GM12878 (cell line): ENCODE results near the gene COL28A1. TPM values are rescaled to one million over a fixed set of nuclear protein-coding genes. Genes with fewer than 3 reads are reported as not detected.

Source experiments
- ATAC-seq: fragments of 200-7000 bp; cut with Tn5 transposase; 3 replicates; pipeline ENCODE4 v1.9.1; 2020; ENCODE audit warnings: mild to moderate bottlenecking, moderate library complexity
- BruUV-seq: library from RNA; stranded (reverse); fragments of 400-500 nt; replicated peaks from 2 replicates; lab custom pipeline; 2021; lab: Mats Ljungman, UMichigan
- CTCF ChIA-PET: fragments of 300-600 bp; sonication (Branson Sonifier 250); formaldehyde crosslinking; extraction: SDS; loops from one replicate; lab custom pipeline; 2021; ENCODE audit warnings: inconsistent platforms; lab: Yijun Ruan, JAX
- POLR2A ChIA-PET: fragments of 350-600 bp; formaldehyde crosslinking; extraction: SDS; loops from one replicate; lab custom pipeline; 2021; ENCODE audit warnings: inconsistent platforms; lab: Charles Lee
- RAD21 ChIA-PET: fragments of 300-600 bp; sonication (Branson Sonifier 250); formaldehyde crosslinking; loops from one replicate; lab custom pipeline; 2023; ENCODE audit warnings: antibody characterized with exemption; ENCODE audit not compliant: unreplicated experiment; lab: Charles Lee
- SMC1A ChIA-PET: fragments of 300-600 bp; sonication (Branson Sonifier 250); formaldehyde crosslinking; loops from one replicate; lab custom pipeline; 2023; ENCODE audit not compliant: unreplicated experiment, uncharacterized antibody; lab: Charles Lee
- DNase-seq: peaks from one replicate; pipeline ENCODE4 v3.0.0-alpha.2; 2011; ENCODE audit warnings: low read depth, low spot score
- FAIRE-seq: peaks from 3 replicates; lab custom pipeline; 2011; peaks lifted over from hg19 to GRCh38; lab: Jason Lieb, UNC
- H2AFZ ChIP-seq: 2 replicates; pipeline ENCODE4 v1.6.0; 2011; ENCODE audit warnings: low read depth, low read length, control low read depth; ENCODE audit not compliant: control insufficient read depth
- H3K27ac ChIP-seq: 2 replicates; pipeline ENCODE4 v1.5.1; 2011; ENCODE audit warnings: control low read depth; ENCODE audit not compliant: control insufficient read depth, insufficient read depth
- H3K27me3 ChIP-seq, 2 experiments: replicated peaks in 1 of 2; 2 replicates each; pipeline versions ENCODE4 v1.6.0 to v1.6.1; 2011; ENCODE audit warnings: low read length in 1 of 2; ENCODE audit not compliant: control insufficient read depth in 2 of 2, insufficient read depth in 2 of 2
- H3K36me3 ChIP-seq, 2 experiments: 2 replicates each; pipeline ENCODE4 v1.5.1; 2011; ENCODE audit warnings: low read length in 1 of 2; ENCODE audit not compliant: control insufficient read depth in 2 of 2, insufficient read depth in 2 of 2
- H3K4me1 ChIP-seq: 2 replicates; pipeline ENCODE4 v1.6.1; 2011; ENCODE audit warnings: mild to moderate bottlenecking, low read length, moderate library complexity, mixed read lengths; ENCODE audit not compliant: control insufficient read depth, insufficient read depth
- H3K4me2 ChIP-seq: 2 replicates; pipeline ENCODE4 v1.6.0; 2011; ENCODE audit warnings: control low read depth; ENCODE audit not compliant: control insufficient read depth, insufficient read depth
- H3K4me3 ChIP-seq: fragments of 200-600 bp; sonication (generic); 2 replicates; pipeline ENCODE4 v1.5.1; 2016
- H3K79me2 ChIP-seq: 2 replicates; pipeline ENCODE4 v1.6.0; 2011; ENCODE audit warnings: low read length; ENCODE audit not compliant: control insufficient read depth, insufficient read depth
- H3K9ac ChIP-seq: 2 replicates; pipeline ENCODE4 v1.8.0; 2011; ENCODE audit warnings: low read length, control low read depth, mixed read lengths; ENCODE audit not compliant: control insufficient read depth, insufficient read depth
- H3K9me3 ChIP-seq: replicated peaks from 3 replicates; pipeline ENCODE4 v1.5.1; 2011; ENCODE audit warnings: mild to moderate bottlenecking, low read length; ENCODE audit not compliant: control insufficient read depth, insufficient read depth
- H4K20me1 ChIP-seq: 2 replicates; pipeline ENCODE4 v1.6.0; 2011; ENCODE audit not compliant: control insufficient read depth, insufficient read depth
- BHLHE40 ChIP-seq, 2 experiments: fragments of 450-650 bp in 1 of 2; IDR thresholded peaks; 2 replicates each; pipeline ENCODE4 v1.6.1; 2011 to 2017; ENCODE audit warnings: low read depth in 2 of 2, borderline replicate concordance in 1 of 2, improper control_type of control experiment in 1 of 2, low read length in 1 of 2, mild to moderate bottlenecking in 1 of 2
- CEBPB ChIP-seq, 2 experiments: fragments of 150-350 bp in 1 of 2; IDR thresholded peaks; 2 replicates each; pipeline ENCODE4 v1.6.1; 2012 to 2014; ENCODE audit warnings: low read depth in 2 of 2, low read length in 2 of 2, borderline replicate concordance in 1 of 2, inconsistent platforms in 1 of 2
- CEBPZ ChIP-seq: fragments of 150-350 bp; IDR thresholded peaks from 2 replicates; pipeline ENCODE4 v1.6.1; 2016; ENCODE audit warnings: low read depth, low read length
- CREB1 ChIP-seq: IDR thresholded peaks from 2 replicates; pipeline ENCODE4 v1.6.1; 2012; ENCODE audit warnings: low read depth, mild to moderate bottlenecking, inconsistent platforms
- ESRRA ChIP-seq: IDR thresholded peaks from 2 replicates; pipeline ENCODE4 v1.6.1; 2012; ENCODE audit warnings: mild to moderate bottlenecking, low read length, improper control_type of control experiment
- MTA2 ChIP-seq: fragments of 450-650 bp; IDR thresholded peaks from 2 replicates; pipeline ENCODE4 v1.6.1; 2016; ENCODE audit warnings: low read depth, mild to moderate bottlenecking, moderate library complexity
- MXI1 ChIP-seq: fragments of 150-350 bp; IDR thresholded peaks from 2 replicates; pipeline ENCODE4 v1.6.1; 2011; ENCODE audit warnings: low read depth, mild to moderate bottlenecking, inconsistent platforms, low read length, improper control_type of control experiment
- NFIC ChIP-seq: IDR thresholded peaks from 2 replicates; pipeline ENCODE4 v1.6.1; 2012; ENCODE audit warnings: low read depth, mild to moderate bottlenecking, inconsistent platforms, low read length, moderate library complexity
- NR2C2 ChIP-seq: IDR thresholded peaks from 2 replicates; pipeline ENCODE4 v1.6.1; 2011; ENCODE audit warnings: borderline replicate concordance, low read depth; ENCODE audit not compliant: control insufficient read depth, insufficient read length
- PAX5 ChIP-seq: IDR thresholded peaks from 2 replicates; pipeline ENCODE4 v1.6.1; 2011; ENCODE audit warnings: low read depth, low read length, borderline replicate concordance
- POLR2A ChIP-seq: IDR thresholded peaks from 2 replicates; pipeline ENCODE4 v1.6.1; 2011; ENCODE audit warnings: low read depth, mild to moderate bottlenecking, low read length
- RCOR1 ChIP-seq: conservative IDR thresholded peaks from 2 replicates; pipeline ENCODE4 v1.6.1; 2012; ENCODE audit warnings: low read depth, low read length, improper control_type of control experiment
- RELA ChIP-seq: fragments of 450-650 bp; IDR thresholded peaks from 2 replicates; pipeline ENCODE4 v1.8.0; 2014; ENCODE audit warnings: borderline replicate concordance; ENCODE audit not compliant: partially characterized antibody
- TCF12 ChIP-seq: IDR thresholded peaks from 2 replicates; pipeline ENCODE4 v1.6.1; 2011; ENCODE audit warnings: low read depth, mild to moderate bottlenecking, low read length
- WGBS: methylation state at CpG from one replicate; pipeline ENCODE4 v1.1.6; 2016; ENCODE audit warnings: low lambda C conversion rate; ENCODE audit not compliant: insufficient replicate concordance, insufficient coverage; ENCODE audit errors: missing lambda C conversion rate; 5-methylcytosine and 5-hydroxymethylcytosine counted together
- in situ Hi-C: fragments of 300-500 bp; cut with MboI; formaldehyde crosslinking; loops from 9 replicates; pipeline ENCODE4 v1.14.3; 2018; ENCODE audit warnings: mixed read lengths
- intact Hi-C: fragments of 100-400 bp; cut with micrococcal nuclease; formaldehyde crosslinking; loops from one replicate; pipeline ENCODE4 v1.14.2; 2022; ENCODE audit not compliant: unreplicated experiment
- polyA plus RNA-seq, 11 experiments: library from polyadenylated mRNA; depleted of rRNA in 4 of 11; unstranded in 6 of 11; stranded (reverse) in 5 of 11; fragments of >200 nt; fragmentation: Nextera tagmentation in 4 of 11; fragmentation: Illumina TruSeq in 1 of 11; extraction: Ambion mirVana in 4 of 11; extraction: Trizol in 1 of 11; gene quantifications; 1 replicate in 1 of 11; 2 replicates in 10 of 11; pipeline versions ENCODE4 v1.2.1 to v1.2.3, GENCODE V29; 2011 to 2016; ENCODE audit warnings: inconsistent platforms in 2 of 11, missing spikeins in 2 of 11, low read depth in 1 of 11
- total RNA-seq, 4 experiments: library from RNA; depleted of rRNA in 3 of 4; stranded (reverse); fragments of >200 nt in 3 of 4; fragmentation: Illumina TruSeq in 1 of 4; extraction: Trizol in 1 of 4; gene quantifications; 2 replicates each; pipeline versions ENCODE4 v1.2.1 to v1.2.3, GENCODE V29; 2013 to 2021
- TF ChIP-seq, protein P1 (sequence below): fragments of 450-650 bp; IDR thresholded peaks from 2 replicates; pipeline ENCODE4 v1.6.1; 2018; ENCODE audit warnings: mild to moderate bottlenecking, low read depth, moderate library complexity; ENCODE audit not compliant: partially characterized antibody
- TF ChIP-seq, protein P2 (sequence below): fragments of 450-650 bp; IDR thresholded peaks from 2 replicates; pipeline ENCODE4 v1.6.1; 2016; ENCODE audit warnings: mild to moderate bottlenecking, moderate library complexity, borderline replicate concordance

The COL28A1 gene
- total and polyA plus RNA-seq, 10 of the 15 experiments (the other 5 are each of a cell fraction or from before 2014, with no cell fraction given): 0.05 to 0.22 TPM; not detected in 8

DNA sequence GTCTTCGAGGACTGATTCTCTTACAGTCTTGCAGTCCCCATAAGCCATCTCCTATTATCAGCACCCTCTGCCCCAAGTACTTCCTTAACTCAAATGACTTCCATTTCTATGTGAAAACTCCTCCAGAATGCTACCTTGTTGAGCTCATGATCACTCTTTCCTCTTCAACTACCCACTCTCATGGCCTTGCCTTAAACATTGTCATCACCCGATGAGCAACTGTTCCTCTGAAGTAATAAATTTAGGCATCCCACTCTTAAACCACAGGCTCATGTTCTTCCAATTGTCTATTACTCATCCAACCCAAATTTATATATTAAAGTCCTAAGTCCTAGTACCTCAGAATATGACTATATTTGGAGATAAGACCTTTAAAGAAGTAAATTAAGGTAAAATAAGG, 200.5 kb downstream of the COL28A1 start:
- ChIA-PET SMC1A (no interaction called here), RAD21 (no interaction called here), CTCF (no interaction called here), POLR2A (no interaction called here)
- DNase-seq (no peak), ATAC-seq (no peak), FAIRE-seq (no peak)
- Histone ChIP-seq H4K20me1 (no peaks in the 10 kb centered on the region), H3K9ac (no peak overlapping the region), H3K4me2 (no peak overlapping the region), H3K4me3 (no peak overlapping the region), H3K36me3 (no peaks in the 10 kb centered on the region), H3K27ac (no peak overlapping the region), H3K9me3 (no peaks in the 10 kb centered on the region), H3K27me3 (no peaks in the 10 kb centered on the region), H3K4me1 (no peaks in the 10 kb centered on the region), H2AFZ (no peak overlapping the region), H3K79me2 (no peaks in the 10 kb centered on the region)
- 53% methylated on average over 2 of the region's 2 CpGs for WGBS
- in situ Hi-C loops (no loop called here), intact Hi-C loops (no loop called here)
- BruUV-seq: no TSS peak
- TF ChIP-seq POLR2A (no peak), BHLHE40 (IDR thresholded peaks at IDR 0.05; ENCODE audit: borderline replicate concordance in 1 of 2, low read depth in 2 of 2, low read length in 1 of 2) (no peak), NFIC (no peak), NR2C2 (no peak), RELA (no peak), CEBPZ (no peak), MTA2 (no peak), CEBPB (IDR thresholded peaks at IDR 0.05; ENCODE audit: borderline replicate concordance in 1 of 2, low read depth in 2 of 2, low read length in 2 of 2) (no peak), ESRRA (no peak), TCF12 (no peak), MXI1 (no peak), RCOR1 (no peak), PAX5 (no peak), CREB1 (no peak)
- TF ChIP-seq, protein P1, sequence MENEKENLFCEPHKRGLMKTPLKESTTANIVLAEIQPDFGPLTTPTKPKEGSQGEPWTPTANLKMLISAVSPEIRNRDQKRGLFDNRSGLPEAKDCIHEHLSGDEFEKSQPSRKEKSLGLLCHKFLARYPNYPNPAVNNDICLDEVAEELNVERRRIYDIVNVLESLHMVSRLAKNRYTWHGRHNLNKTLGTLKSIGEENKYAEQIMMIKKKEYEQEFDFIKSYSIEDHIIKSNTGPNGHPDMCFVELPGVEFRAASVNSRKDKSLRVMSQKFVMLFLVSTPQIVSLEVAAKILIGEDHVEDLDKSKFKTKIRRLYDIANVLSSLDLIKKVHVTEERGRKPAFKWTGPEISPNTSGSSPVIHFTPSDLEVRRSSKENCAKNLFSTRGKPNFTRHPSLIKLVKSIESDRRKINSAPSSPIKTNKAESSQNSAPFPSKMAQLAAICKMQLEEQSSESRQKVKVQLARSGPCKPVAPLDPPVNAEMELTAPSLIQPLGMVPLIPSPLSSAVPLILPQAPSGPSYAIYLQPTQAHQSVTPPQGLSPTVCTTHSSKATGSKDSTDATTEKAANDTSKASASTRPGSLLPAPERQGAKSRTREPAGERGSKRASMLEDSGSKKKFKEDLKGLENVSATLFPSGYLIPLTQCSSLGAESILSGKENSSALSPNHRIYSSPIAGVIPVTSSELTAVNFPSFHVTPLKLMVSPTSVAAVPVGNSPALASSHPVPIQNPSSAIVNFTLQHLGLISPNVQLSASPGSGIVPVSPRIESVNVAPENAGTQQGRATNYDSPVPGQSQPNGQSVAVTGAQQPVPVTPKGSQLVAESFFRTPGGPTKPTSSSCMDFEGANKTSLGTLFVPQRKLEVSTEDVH: no peak
- TF ChIP-seq, protein P2, sequence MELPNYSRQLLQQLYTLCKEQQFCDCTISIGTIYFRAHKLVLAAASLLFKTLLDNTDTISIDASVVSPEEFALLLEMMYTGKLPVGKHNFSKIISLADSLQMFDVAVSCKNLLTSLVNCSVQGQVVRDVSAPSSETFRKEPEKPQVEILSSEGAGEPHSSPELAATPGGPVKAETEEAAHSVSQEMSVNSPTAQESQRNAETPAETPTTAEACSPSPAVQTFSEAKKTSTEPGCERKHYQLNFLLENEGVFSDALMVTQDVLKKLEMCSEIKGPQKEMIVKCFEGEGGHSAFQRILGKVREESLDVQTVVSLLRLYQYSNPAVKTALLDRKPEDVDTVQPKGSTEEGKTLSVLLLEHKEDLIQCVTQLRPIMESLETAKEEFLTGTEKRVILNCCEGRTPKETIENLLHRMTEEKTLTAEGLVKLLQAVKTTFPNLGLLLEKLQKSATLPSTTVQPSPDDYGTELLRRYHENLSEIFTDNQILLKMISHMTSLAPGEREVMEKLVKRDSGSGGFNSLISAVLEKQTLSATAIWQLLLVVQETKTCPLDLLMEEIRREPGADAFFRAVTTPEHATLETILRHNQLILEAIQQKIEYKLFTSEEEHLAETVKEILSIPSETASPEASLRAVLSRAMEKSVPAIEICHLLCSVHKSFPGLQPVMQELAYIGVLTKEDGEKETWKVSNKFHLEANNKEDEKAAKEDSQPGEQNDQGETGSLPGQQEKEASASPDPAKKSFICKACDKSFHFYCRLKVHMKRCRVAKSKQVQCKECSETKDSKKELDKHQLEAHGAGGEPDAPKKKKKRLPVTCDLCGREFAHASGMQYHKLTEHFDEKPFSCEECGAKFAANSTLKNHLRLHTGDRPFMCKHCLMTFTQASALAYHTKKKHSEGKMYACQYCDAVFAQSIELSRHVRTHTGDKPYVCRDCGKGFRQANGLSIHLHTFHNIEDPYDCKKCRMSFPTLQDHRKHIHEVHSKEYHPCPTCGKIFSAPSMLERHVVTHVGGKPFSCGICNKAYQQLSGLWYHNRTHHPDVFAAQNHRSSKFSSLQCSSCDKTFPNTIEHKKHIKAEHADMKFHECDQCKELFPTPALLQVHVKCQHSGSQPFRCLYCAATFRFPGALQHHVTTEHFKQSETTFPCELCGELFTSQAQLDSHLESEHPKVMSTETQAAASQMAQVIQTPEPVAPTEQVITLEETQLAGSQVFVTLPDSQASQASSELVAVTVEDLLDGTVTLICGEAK: no peak
